GM18873 (cell line): ENCODE data around the gene HSPA4L.
A peak's percentile ranks its signal among the peaks of the same experiment; 100 is the strongest.

Experiments used
- ATAC-seq: cut with Tn5 transposase; IDR thresholded peaks from one replicate; pipeline ENCODE4 v1.9.1; 2021; ENCODE audit warnings: mild to moderate bottlenecking, moderate library complexity, moderate number of reproducible peaks; ENCODE audit not compliant: unreplicated experiment, low FRiP score

HSPA4L gene

GRCh38 chr4:127856813-127857447 is 74.8 kb downstream of the HSPA4L start:
- ATAC-seq = peak; percentile 81

GRCh38 chr4:127857641-127858040 is 75.5 kb downstream of the HSPA4L start:
- no peak for ATAC-seq

GRCh38 chr4:127868196-127868595 is 86.1 kb downstream of the HSPA4L start:
- ATAC-seq = no peak

GRCh38 chr4:127870281-127870680 is 88.2 kb downstream of the HSPA4L start:
- no peak for ATAC-seq

GRCh38 chr4:127870688-127871087 is 88.6 kb downstream of the HSPA4L start:
- ATAC-seq = no peak

- no peak for ATAC-seq
Measured at GRCh38 chr4:127875791-127876190, 93.7 kb downstream of the HSPA4L start.

- peak; percentile 90 for ATAC-seq
Measured at GRCh38 chr4:127880763-127881562, 98.8 kb downstream of the HSPA4L start, which contains the start of gene PLK4. Gene PLK4 (plus strand): TSS chr4:127880893. CDS start chr4:127881135, 242 bp downstream.

- ATAC-seq = peak; percentile 30
Measured at GRCh38 chr4:127881563-127881864, 99.4 kb downstream of the HSPA4L start.

- ATAC-seq = no peak
Measured at GRCh38 chr4:127888559-127888958, 106.4 kb downstream of the HSPA4L start.

- ATAC-seq = no peak
Measured at GRCh38 chr4:127889903-127890302, 107.8 kb downstream of the HSPA4L start.
